Measurements from ENCODE around the gene FBXW8. TPM values are rescaled to one million over a fixed set of nuclear protein-coding genes. Genes with fewer than 3 reads are reported as not detected.

Gene FBXW8
- total RNA-seq, 4 donors from 2014 or later, result 7.4 to 15.4 (median 10.2) TPM

DNA sequence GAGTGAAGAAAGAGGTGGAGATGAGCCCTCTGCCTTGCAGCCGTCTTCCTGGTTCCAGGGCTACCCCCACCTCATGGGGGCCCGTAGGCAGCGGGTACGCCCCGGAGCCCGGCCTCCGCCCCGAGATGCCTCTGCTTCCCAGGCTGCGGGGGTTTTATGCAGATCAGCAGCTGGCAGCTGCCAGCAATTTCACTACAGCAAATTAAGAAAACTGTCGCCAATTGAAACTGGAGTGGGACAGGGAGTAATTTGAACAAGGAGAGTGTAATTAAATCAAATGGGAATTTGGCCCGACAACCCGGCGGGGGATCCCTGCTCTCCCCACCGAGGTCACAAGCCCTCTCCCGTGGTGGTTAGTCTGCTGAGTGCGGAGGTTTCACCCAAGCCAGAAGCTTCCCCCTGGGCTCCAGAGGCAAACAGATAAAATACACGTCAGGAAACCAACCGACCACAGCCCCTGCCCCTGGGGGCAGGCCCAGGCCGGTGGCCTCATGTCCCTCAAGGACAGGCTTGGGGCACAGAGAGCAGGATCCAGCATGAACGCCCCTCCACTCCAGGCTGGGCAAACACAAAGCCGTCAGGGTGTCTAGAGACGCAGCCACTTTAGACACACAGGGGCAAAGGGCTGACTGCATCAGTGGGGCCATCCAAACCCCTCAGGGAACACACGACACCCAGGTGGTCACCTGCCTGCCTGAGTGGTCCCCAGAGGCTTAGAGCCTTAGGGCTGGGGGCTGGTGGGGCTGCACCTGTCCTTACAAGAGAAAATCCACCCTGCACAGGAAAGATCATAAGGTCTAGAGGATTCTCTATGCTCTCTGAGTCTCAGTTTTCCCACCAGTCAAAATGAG, 134.6 kb downstream of the FBXW8 start:
- intact Hi-C loops (cut with DNase I), result no loop called here
- Histone ChIP-seq H3K4me3 (no peak overlapping the region), H3K27me3 (peaks cover 0 to 10% (median 0%) of the 10 kb centered on the region in 4 donors), H3K27ac (peak overlapping the region in 1 of 4 donors; percentile 17), H3K36me3 (no peaks in the 10 kb centered on the region), H3K9me3 (no peaks in the 10 kb centered on the region), H3K4me1 (peaks cover 0 to 15% (median 9%) of the 10 kb centered on the region in 3 donors)
- TF ChIP-seq, protein P1, sequence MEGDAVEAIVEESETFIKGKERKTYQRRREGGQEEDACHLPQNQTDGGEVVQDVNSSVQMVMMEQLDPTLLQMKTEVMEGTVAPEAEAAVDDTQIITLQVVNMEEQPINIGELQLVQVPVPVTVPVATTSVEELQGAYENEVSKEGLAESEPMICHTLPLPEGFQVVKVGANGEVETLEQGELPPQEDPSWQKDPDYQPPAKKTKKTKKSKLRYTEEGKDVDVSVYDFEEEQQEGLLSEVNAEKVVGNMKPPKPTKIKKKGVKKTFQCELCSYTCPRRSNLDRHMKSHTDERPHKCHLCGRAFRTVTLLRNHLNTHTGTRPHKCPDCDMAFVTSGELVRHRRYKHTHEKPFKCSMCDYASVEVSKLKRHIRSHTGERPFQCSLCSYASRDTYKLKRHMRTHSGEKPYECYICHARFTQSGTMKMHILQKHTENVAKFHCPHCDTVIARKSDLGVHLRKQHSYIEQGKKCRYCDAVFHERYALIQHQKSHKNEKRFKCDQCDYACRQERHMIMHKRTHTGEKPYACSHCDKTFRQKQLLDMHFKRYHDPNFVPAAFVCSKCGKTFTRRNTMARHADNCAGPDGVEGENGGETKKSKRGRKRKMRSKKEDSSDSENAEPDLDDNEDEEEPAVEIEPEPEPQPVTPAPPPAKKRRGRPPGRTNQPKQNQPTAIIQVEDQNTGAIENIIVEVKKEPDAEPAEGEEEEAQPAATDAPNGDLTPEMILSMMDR (IDR thresholded peaks at IDR 0.05), result no peak
- no peak for TF ChIP-seq POLR2A (IDR thresholded peaks at IDR 0.05)
- WGBS, 2 donors, result 24 to 36% methylated on average over 15 to 16 of the region's 23 CpGs
- DNase-seq, result no peak

DNA sequence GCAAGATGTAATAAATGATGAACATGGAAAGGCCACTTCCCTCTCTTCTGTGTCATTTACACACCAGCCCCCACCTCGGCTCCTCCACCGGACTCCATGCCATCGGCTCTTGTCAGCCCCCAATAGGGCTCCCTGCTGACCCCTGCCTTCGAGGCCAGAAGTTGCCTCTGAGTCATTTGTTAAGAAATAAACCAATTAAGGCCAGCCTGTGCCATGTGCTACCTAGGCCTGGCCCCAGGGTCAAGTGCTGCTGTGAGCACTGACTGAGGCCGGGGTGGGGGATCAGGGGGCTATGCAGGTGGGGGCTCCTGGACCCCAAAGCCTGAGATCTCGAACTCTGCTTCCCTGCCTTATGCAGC, 135.2 kb downstream of the FBXW8 start:
- H3K27ac ChIP-seq, result peak overlapping the region in 1 of 4 donors; percentile 17

DNA sequence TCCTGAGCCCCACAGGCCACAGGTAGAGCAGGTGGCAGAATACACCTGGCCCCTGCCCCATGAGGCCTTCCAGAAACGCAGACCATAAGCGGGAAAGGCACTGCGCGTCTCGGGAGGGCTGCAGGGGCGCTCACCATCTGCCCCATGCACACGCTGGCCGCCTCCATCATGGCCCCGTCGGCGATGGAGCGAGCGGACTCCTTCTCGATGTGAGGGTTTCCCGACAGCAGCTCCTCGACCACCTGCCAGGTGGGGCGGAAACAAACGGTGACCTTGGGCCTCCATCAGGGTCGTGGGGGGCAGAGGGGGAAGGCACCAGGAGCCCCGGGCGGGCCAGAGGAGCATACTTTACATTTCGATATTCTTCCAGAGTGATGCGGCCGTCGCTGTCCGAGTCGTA, 135.7 kb downstream of the FBXW8 start:
- intact Hi-C loops (cut with DNase I), result no loop called here
- H3K4me3 ChIP-seq, result no peak overlapping the region
- no peak for TF ChIP-seq POLR2A (IDR thresholded peaks at IDR 0.05)
- TF ChIP-seq, protein P1 (IDR thresholded peaks at IDR 0.05), result no peak
- peaks cover 0 to 20% (median 0%) of the 10 kb centered on the region in 4 donors for H3K27me3 ChIP-seq
- no peak for DNase-seq
- no peaks in the 10 kb centered on the region for H3K36me3 ChIP-seq
- H3K4me1 ChIP-seq, result peaks cover 0 to 15% (median 9%) of the 10 kb centered on the region in 3 donors
- WGBS, 2 donors, result 60 to 92% methylated on average over 1 to 8 of the region's 27 CpGs
- no peaks in the 10 kb centered on the region for H3K9me3 ChIP-seq
- H3K27ac ChIP-seq, result peak overlapping the region in 1 of 4 donors; percentile 17

More for the DNA sequence above, 135.2 kb downstream of the FBXW8 start:
- peaks cover 0 to 15% (median 0%) of the 10 kb centered on the region in 4 donors for H3K27me3 ChIP-seq
- no peak overlapping the region for H3K4me3 ChIP-seq
- DNase-seq, result no peak
- peaks cover 0 to 15% (median 9%) of the 10 kb centered on the region in 3 donors for H3K4me1 ChIP-seq
- TF ChIP-seq, protein P1 (IDR thresholded peaks at IDR 0.05), result no peak
- no peak for TF ChIP-seq POLR2A (IDR thresholded peaks at IDR 0.05)
- intact Hi-C loops (cut with DNase I), result no loop called here
- no peaks in the 10 kb centered on the region for H3K9me3 ChIP-seq
- no peaks in the 10 kb centered on the region for H3K36me3 ChIP-seq
- WGBS, 2 donors, result 31 to 47% methylated on average over 4 of the region's 6 CpGs

DNA sequence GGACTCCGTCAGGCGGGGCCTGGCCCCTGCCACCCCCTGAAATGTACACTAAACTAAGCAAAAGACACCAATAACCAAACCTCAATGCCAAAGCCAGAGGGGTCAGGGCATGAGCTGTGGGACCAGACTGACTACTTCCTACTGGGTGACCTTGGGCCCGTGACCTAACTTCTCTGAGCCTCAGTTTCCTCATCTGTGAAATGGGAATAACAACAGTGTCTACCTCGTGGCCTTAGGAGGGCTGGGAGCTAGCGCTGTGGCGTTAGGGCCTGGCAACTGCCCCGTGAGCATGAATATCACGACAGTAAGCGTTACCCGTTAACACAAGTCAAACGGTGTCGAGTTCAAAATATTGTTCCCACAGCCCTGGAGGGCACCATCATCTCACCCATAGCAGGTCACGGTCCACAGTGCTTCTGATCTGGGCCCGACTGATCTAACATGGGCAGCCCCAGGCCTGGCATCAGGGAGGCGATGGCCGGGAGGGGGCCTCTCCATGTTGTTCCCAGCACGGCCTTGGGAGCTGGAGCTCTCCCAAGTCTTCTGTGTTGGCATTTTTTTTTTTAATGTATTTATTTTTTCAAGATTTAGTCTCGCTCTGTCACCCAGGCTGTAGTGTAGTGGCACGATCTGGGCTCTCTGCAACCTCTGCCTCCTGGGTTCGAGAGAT, 136.2 kb downstream of the FBXW8 start:
- Histone ChIP-seq H3K9me3 (no peaks in the 10 kb centered on the region), H3K27ac (no peak overlapping the region), H3K27me3 (peaks cover 0 to 26% (median 0%) of the 10 kb centered on the region in 4 donors), H3K36me3 (no peaks in the 10 kb centered on the region), H3K4me1 (peaks cover 0 to 15% (median 9%) of the 10 kb centered on the region in 3 donors), H3K4me3 (no peak overlapping the region)
- TF ChIP-seq POLR2A (IDR thresholded peaks at IDR 0.05), result no peak
- TF ChIP-seq, protein P1 (IDR thresholded peaks at IDR 0.05), result no peak
- 86 to 89% methylated on average over 10 to 19 of the region's 20 CpGs for WGBS, 2 donors
- intact Hi-C loops (cut with DNase I), result no loop called here
- no peak for DNase-seq

Measured in esophagus squamous epithelium (tissue), 5 donors.